Nephron (organoid): ENCODE data around the gene ANKRD39.
"Not testable (repeated sequence)": the region's sequence is repeated elsewhere in the genome, so short reads cannot be mapped to it uniquely, and the experiment has no call there.

ENCODE experiments used
- H3K27ac Mint-ChIP-seq, 3 experiments: 2 replicates each; pipeline ENCODE4 v1.8.0; 2020; ENCODE audit warnings: mixed read lengths in 3 of 3, mild to moderate bottlenecking in 2 of 3, moderate library complexity in 1 of 3
- H3K27me3 Mint-ChIP-seq: 2 replicates; pipeline ENCODE4 v1.8.0; 2021; ENCODE audit warnings: low read depth, mild to moderate bottlenecking, moderate library complexity, mixed read lengths
- H3K36me3 Mint-ChIP-seq: 2 replicates; pipeline ENCODE4 v1.8.0; 2020; ENCODE audit warnings: low read depth, mixed read lengths
- H3K4me1 Mint-ChIP-seq: 2 replicates; pipeline ENCODE4 v1.8.0; 2020; ENCODE audit warnings: mixed read lengths
- H3K4me3 Mint-ChIP-seq, 3 experiments: 2 replicates each; pipeline ENCODE4 v1.8.0; 2020; ENCODE audit warnings: mild to moderate bottlenecking in 3 of 3, mixed read lengths in 3 of 3, moderate library complexity in 2 of 3
- H3K9me3 Mint-ChIP-seq: 2 replicates; pipeline ENCODE4 v1.8.0; 2020; ENCODE audit warnings: mixed read lengths
- CTCF ChIP-seq, 3 experiments: fragments of 200-600 bp; sonication (generic); IDR thresholded peaks; one replicate each; pipeline ENCODE4 v1.5.0; 2021; ENCODE audit warnings: antibody characterized with exemption in 3 of 3; ENCODE audit not compliant: unreplicated experiment in 3 of 3

ANKRD39 gene

GRCh38 chr2:96894151-96894531 is 36.3 kb upstream of the ANKRD39 start:
- Mint-ChIP-seq H3K27me3 (peaks cover 4% of the 10 kb centered on the region), H3K36me3 (no peaks in the 10 kb centered on the region), H3K4me1 (peaks cover 67% of the 10 kb centered on the region), H3K4me3 (no peak overlapping the region), H3K27ac (no peak overlapping the region), H3K9me3 (no peaks in the 10 kb centered on the region)
- no peak for TF ChIP-seq CTCF (IDR thresholded peaks at IDR 0.05; ENCODE audit: unreplicated experiment in 3 of 3)

- TF ChIP-seq CTCF (IDR thresholded peaks at IDR 0.05; ENCODE audit: unreplicated experiment in 3 of 3): no peak
Observed at GRCh38 chr2:96893289-96894150, 35.7 kb upstream of the ANKRD39 start.

GRCh38 chr2:96891591-96892333 is 33.9 kb upstream of the ANKRD39 start:
- H3K4me1 Mint-ChIP-seq: peaks cover 68% of the 10 kb centered on the region
- H3K36me3 Mint-ChIP-seq: no peaks in the 10 kb centered on the region
- H3K4me3 Mint-ChIP-seq: peak overlapping the region in 1 of 3 experiments; percentile 5

More at GRCh38 chr2:96893289-96894150, 35.7 kb upstream of the ANKRD39 start:
- Mint-ChIP-seq H3K9me3 (no peaks in the 10 kb centered on the region), H3K36me3 (no peaks in the 10 kb centered on the region), H3K27ac (peak overlapping the region in 2 of 3 experiments; percentile 61 to 74), H3K4me3 (no peak overlapping the region), H3K27me3 (peaks cover under 1% of the 10 kb centered on the region), H3K4me1 (peaks cover 67% of the 10 kb centered on the region)

GRCh38 chr2:96890726-96891385 is 33.0 kb upstream of the ANKRD39 start:
- H3K27ac Mint-ChIP-seq: peak overlapping the region; percentile 54 to 68 (median 59)
- H3K9me3 Mint-ChIP-seq: no peaks in the 10 kb centered on the region
- H3K4me3 Mint-ChIP-seq: peak overlapping the region in 1 of 3 experiments; percentile 5
- H3K27me3 Mint-ChIP-seq: no peaks in the 10 kb centered on the region
- peaks cover 65% of the 10 kb centered on the region for H3K4me1 Mint-ChIP-seq
- no peak for TF ChIP-seq CTCF (IDR thresholded peaks at IDR 0.05; ENCODE audit: unreplicated experiment in 3 of 3)
- H3K36me3 Mint-ChIP-seq: no peaks in the 10 kb centered on the region

More at GRCh38 chr2:96891591-96892333, 33.9 kb upstream of the ANKRD39 start:
- Mint-ChIP-seq H3K9me3 (no peaks in the 10 kb centered on the region), H3K27me3 (no peaks in the 10 kb centered on the region), H3K27ac (peak overlapping the region; percentile 54 to 68 (median 59))
- no peak for TF ChIP-seq CTCF (IDR thresholded peaks at IDR 0.05; ENCODE audit: unreplicated experiment in 3 of 3)

GRCh38 chr2:96890252-96890651 is 32.4 kb upstream of the ANKRD39 start:
- H3K4me3 Mint-ChIP-seq: no peak overlapping the region
- peak overlapping the region in 2 of 3 experiments; percentile 54 to 59 for H3K27ac Mint-ChIP-seq
- no peaks in the 10 kb centered on the region for H3K27me3 Mint-ChIP-seq
- H3K9me3 Mint-ChIP-seq: no peaks in the 10 kb centered on the region
- no peaks in the 10 kb centered on the region for H3K36me3 Mint-ChIP-seq
- H3K4me1 Mint-ChIP-seq: peaks cover 63% of the 10 kb centered on the region
- no peak for TF ChIP-seq CTCF (IDR thresholded peaks at IDR 0.05; ENCODE audit: unreplicated experiment in 3 of 3)

GRCh38 chr2:96889502-96889901 is 31.7 kb upstream of the ANKRD39 start:
- H3K4me3 Mint-ChIP-seq: not testable (repeated sequence)

More at GRCh38 chr2:96889502-96889901, 31.7 kb upstream of the ANKRD39 start:
- H3K4me1 Mint-ChIP-seq: peaks cover 57% of the 10 kb centered on the region
- not testable (repeated sequence) for H3K27me3 Mint-ChIP-seq, H3K9me3 Mint-ChIP-seq, H3K36me3 Mint-ChIP-seq
- peak overlapping the region in 1 of 3 experiments; percentile 18 for H3K27ac Mint-ChIP-seq
